Esophagus squamous epithelium (tissue), 5 donors: ENCODE data around the gene RPTOR. TPM values are rescaled to one million over a fixed set of nuclear protein-coding genes. Genes with fewer than 3 reads are reported as not detected.
A peak's percentile ranks its signal among the peaks of the same experiment; 100 is the strongest.

ENCODE experiments used
- DNase-seq: peaks from one replicate; lab custom pipeline; 2025; lab: John Stamatoyannopoulos, UW
- H3K27ac ChIP-seq, 4 donors: fragments of 200-600 bp; sonication (generic); one replicate each; pipeline ENCODE4 v1.5.1; 2016 to 2019; ENCODE audit warnings: mild to moderate bottlenecking in 1 of 4
- H3K27me3 ChIP-seq, 4 donors: fragments of 200-600 bp; sonication (generic); 1 replicate in 3 of 4; 2 replicates in 1 of 4; pipeline versions ENCODE4 v1.5.1 to v1.6.0; 2017 to 2021; ENCODE audit warnings: antibody characterized with exemption in 1 of 4
- H3K36me3 ChIP-seq, 3 donors: fragments of 200-600 bp; sonication (generic); one replicate each; pipeline ENCODE4 v1.5.1; 2016 to 2019
- H3K4me1 ChIP-seq, 3 donors: fragments of 200-600 bp; sonication (generic); one replicate each; pipeline ENCODE4 v1.5.1; 2017 to 2019
- H3K4me3 ChIP-seq, 4 donors: fragments of 200-600 bp; sonication (generic); 1 replicate in 3 of 4; 2 replicates in 1 of 4; pipeline ENCODE4 v1.5.1; 2016 to 2019; ENCODE audit warnings: mild to moderate bottlenecking in 2 of 4, moderate library complexity in 1 of 4
- H3K9me3 ChIP-seq, 3 donors: fragments of 200-600 bp; sonication (generic); one replicate each; pipeline ENCODE4 v1.5.1; 2016 to 2019
- POLR2A ChIP-seq, 4 donors: fragments of 450-650 bp; IDR thresholded peaks; one replicate each; pipeline ENCODE4 v1.6.1; 2017; ENCODE audit warnings: antibody characterized with exemption in 4 of 4, mild to moderate bottlenecking in 4 of 4, moderate library complexity in 3 of 4
- WGBS, 2 donors: methylation state at CpG; one replicate each; pipeline ENCODE4 v1.1.5; 2018; 5-methylcytosine and 5-hydroxymethylcytosine counted together
- intact Hi-C: fragments of 100-400 bp; cut with DNase I; formaldehyde crosslinking; loops from one replicate; pipeline ENCODE4 v1.15.0; 2022
- total RNA-seq, 4 donors: library from RNA; depleted of rRNA; stranded (reverse); fragments of >200 nt; gene quantifications; one replicate each; pipeline ENCODE4 v1.1.0, GENCODE V29; 2016
- TF ChIP-seq, protein P1 (sequence below), 6 experiments: fragments of 450-650 bp in 4 of 6; fragments of 200-600 bp in 2 of 6; sonication (generic) in 2 of 6; IDR thresholded peaks; one replicate each; pipeline ENCODE4 v1.5.1; 2016 to 2019; ENCODE audit warnings: antibody characterized with exemption in 6 of 6, mild to moderate bottlenecking in 4 of 6, moderate library complexity in 4 of 6
- donor health status: DM: yes; HTN: yes; CAD: no.

Gene RPTOR
- total RNA-seq, 4 donors from 2014 or later, result 11.7 to 27.8 (median 22.8) TPM

DNA sequence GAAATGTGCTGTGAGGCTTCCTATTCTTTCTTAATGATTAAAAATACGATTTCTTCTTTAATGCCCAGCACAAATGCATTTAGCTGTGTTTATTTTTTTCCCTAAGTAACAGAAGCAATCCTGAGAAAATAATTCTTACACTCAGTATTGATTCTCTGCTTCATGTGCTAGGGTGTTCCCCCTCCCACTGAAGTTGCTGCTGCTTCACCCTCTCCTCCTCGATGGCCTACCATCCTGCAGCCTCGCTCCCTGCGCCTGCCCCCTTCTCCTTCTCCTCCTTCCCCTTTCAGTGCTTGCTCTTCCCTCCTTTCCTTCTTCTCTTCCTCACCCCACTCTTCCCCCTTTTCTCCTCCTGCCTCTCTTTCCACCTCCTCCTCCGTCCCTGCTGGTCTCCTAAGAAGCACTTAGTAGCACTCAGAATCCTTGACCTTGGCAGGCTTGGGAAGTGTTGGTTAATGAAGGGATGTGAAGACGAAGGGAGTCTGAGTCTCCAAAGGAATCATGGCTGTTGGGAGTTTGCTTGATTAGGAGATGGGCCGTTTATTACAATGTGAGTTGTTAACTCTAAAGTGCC, 119.7 kb downstream of the RPTOR start:
- intact Hi-C loops, result no loop called here
- H3K4me3 ChIP-seq, result no peak overlapping the region
- no peaks in the 10 kb centered on the region for H3K9me3 ChIP-seq
- H3K27ac ChIP-seq, result peak overlapping the region in 3 of 4 donors; percentile 20 to 62 (median 61)
- no peak for DNase-seq
- peaks cover 0 to 19% (median 15%) of the 10 kb centered on the region in 3 donors for H3K4me1 ChIP-seq
- 44 to 49% methylated on average over 7 of the region's 7 CpGs for WGBS, 2 donors
- no peak for TF ChIP-seq POLR2A (IDR thresholded peaks at IDR 0.05)
- TF ChIP-seq, protein P1, sequence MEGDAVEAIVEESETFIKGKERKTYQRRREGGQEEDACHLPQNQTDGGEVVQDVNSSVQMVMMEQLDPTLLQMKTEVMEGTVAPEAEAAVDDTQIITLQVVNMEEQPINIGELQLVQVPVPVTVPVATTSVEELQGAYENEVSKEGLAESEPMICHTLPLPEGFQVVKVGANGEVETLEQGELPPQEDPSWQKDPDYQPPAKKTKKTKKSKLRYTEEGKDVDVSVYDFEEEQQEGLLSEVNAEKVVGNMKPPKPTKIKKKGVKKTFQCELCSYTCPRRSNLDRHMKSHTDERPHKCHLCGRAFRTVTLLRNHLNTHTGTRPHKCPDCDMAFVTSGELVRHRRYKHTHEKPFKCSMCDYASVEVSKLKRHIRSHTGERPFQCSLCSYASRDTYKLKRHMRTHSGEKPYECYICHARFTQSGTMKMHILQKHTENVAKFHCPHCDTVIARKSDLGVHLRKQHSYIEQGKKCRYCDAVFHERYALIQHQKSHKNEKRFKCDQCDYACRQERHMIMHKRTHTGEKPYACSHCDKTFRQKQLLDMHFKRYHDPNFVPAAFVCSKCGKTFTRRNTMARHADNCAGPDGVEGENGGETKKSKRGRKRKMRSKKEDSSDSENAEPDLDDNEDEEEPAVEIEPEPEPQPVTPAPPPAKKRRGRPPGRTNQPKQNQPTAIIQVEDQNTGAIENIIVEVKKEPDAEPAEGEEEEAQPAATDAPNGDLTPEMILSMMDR (IDR thresholded peaks at IDR 0.05), result no peak
- no peaks in the 10 kb centered on the region for H3K27me3 ChIP-seq
- H3K36me3 ChIP-seq, result no peaks in the 10 kb centered on the region

- Histone ChIP-seq H3K4me3 (no peak overlapping the region), H3K27ac (no peak overlapping the region), H3K27me3 (no peaks in the 10 kb centered on the region), H3K36me3 (no peaks in the 10 kb centered on the region), H3K4me1 (peaks cover 0 to 19% (median 15%) of the 10 kb centered on the region in 3 donors), H3K9me3 (no peaks in the 10 kb centered on the region)
- no peak for DNase-seq
- 88 to 91% methylated on average over 11 of the region's 11 CpGs for WGBS, 2 donors
- no peak for TF ChIP-seq POLR2A (IDR thresholded peaks at IDR 0.05)
- TF ChIP-seq, protein P1 (IDR thresholded peaks at IDR 0.05), result no peak
- intact Hi-C loops, result no loop called here
Measured at GRCh38 chr17:80665792-80666191, 121.2 kb downstream of the RPTOR start.

DNA sequence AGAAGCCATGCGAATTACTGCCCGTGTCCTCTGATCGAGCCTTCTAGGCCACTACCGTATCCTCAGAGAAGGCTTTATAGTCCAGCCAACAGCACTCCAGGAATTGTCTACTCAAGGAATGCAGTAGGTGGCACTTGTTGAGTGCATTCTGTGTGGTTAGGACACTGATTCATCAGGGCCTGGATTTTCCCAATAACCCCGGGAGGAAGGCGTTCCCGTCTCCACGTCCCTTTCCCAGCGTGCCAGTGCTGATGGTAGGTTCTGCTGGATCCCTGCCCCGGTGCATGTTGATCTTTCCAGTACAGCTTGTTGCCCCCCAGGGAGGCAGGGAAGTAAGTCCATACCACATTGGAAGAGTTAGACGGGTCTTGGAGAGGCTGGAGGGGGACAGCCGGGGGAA, 122.2 kb downstream of the RPTOR start:
- intact Hi-C loops, result no loop called here
- H3K36me3 ChIP-seq, result no peaks in the 10 kb centered on the region
- TF ChIP-seq POLR2A (IDR thresholded peaks at IDR 0.05), result no peak
- TF ChIP-seq, protein P1 (IDR thresholded peaks at IDR 0.05), result no peak
- no peak overlapping the region for H3K4me3 ChIP-seq
- 89 to 96% methylated on average over 5 to 11 of the region's 12 CpGs for WGBS, 2 donors
- peaks cover 0 to 19% (median 15%) of the 10 kb centered on the region in 3 donors for H3K4me1 ChIP-seq
- no peak overlapping the region for H3K27ac ChIP-seq
- no peaks in the 10 kb centered on the region for H3K27me3 ChIP-seq
- H3K9me3 ChIP-seq, result no peaks in the 10 kb centered on the region
- no peak for DNase-seq

GRCh38 chr17:80667462-80668277, 123.0 kb downstream of the RPTOR start:
- Histone ChIP-seq H3K36me3 (no peaks in the 10 kb centered on the region), H3K27ac (no peak overlapping the region), H3K9me3 (no peaks in the 10 kb centered on the region), H3K27me3 (no peaks in the 10 kb centered on the region), H3K4me3 (no peak overlapping the region), H3K4me1 (peaks cover 0 to 19% (median 15%) of the 10 kb centered on the region in 3 donors)
- 76 to 90% methylated on average over 10 to 11 of the region's 12 CpGs for WGBS, 2 donors
- TF ChIP-seq, protein P1 (IDR thresholded peaks at IDR 0.05), result no peak
- TF ChIP-seq POLR2A (IDR thresholded peaks at IDR 0.05), result no peak
- no peak for DNase-seq
- intact Hi-C loops, result no loop called here
